Neural progenitor cell (in vitro differentiated cells): ENCODE data around the gene RELL1. TPM values are rescaled to one million over a fixed set of nuclear protein-coding genes. Genes with fewer than 3 reads are reported as not detected.

Experiments
- DNase-seq: peaks from one replicate; pipeline ENCODE4 v3.0.0-alpha.2; 2016; ENCODE audit warnings: low spot score
- H2AFZ ChIP-seq: fragments of 200-600 bp; sonication (generic); replicated peaks from 2 replicates; pipeline ENCODE4 v1.6.1; 2016; ENCODE audit warnings: antibody characterized with exemption
- H3F3A ChIP-seq: fragments of 200-600 bp; sonication (generic); 2 replicates; pipeline ENCODE4 v1.6.1; 2016; ENCODE audit warnings: antibody characterized with exemption, low read depth
- H3K27ac ChIP-seq: fragments of 200-600 bp; sonication (generic); 2 replicates; pipeline ENCODE4 v1.5.1; 2016; ENCODE audit warnings: mild to moderate bottlenecking
- H3K27me3 ChIP-seq: fragments of 200-600 bp; sonication (generic); 2 replicates; pipeline ENCODE4 v1.6.1; 2016; ENCODE audit warnings: mild to moderate bottlenecking, moderate library complexity
- H3K36me3 ChIP-seq: fragments of 200-600 bp; sonication (generic); 2 replicates; pipeline ENCODE4 v1.5.1; 2016
- H3K4me1 ChIP-seq: fragments of 200-600 bp; sonication (generic); 2 replicates; pipeline ENCODE4 v1.6.1; 2016; ENCODE audit warnings: mixed run types
- H3K4me2 ChIP-seq: fragments of 200-600 bp; sonication (generic); 2 replicates; pipeline ENCODE4 v1.6.1; 2016
- H3K4me3 ChIP-seq: fragments of 200-600 bp; sonication (generic); 2 replicates; pipeline ENCODE4 v1.5.1; 2016
- H3K79me2 ChIP-seq: fragments of 200-600 bp; sonication (generic); 2 replicates; pipeline ENCODE4 v1.6.1; 2016; ENCODE audit warnings: low read depth
- H3K9ac ChIP-seq: fragments of 200-600 bp; sonication (generic); 2 replicates; pipeline ENCODE4 v1.6.1; 2016
- H3K9me3 ChIP-seq: fragments of 200-600 bp; sonication (generic); 2 replicates; pipeline ENCODE4 v1.5.1; 2016; ENCODE audit warnings: low read depth
- H4K20me1 ChIP-seq: fragments of 200-600 bp; sonication (generic); 2 replicates; pipeline ENCODE4 v1.6.1; 2016; ENCODE audit warnings: low read depth
- H3K27ac Mint-ChIP-seq: 3 replicates; pipeline ENCODE4 v1.8.0; 2021; ENCODE audit warnings: mixed read lengths
- H3K27me3 Mint-ChIP-seq: 2 replicates; pipeline ENCODE4 v1.8.0; 2022; ENCODE audit warnings: low read depth, mild to moderate bottlenecking, inconsistent platforms, moderate library complexity, mixed read lengths; ENCODE audit not compliant: insufficient read depth
- H3K36me3 Mint-ChIP-seq: 3 replicates; pipeline ENCODE4 v1.8.0; 2021; ENCODE audit warnings: mixed read lengths
- H3K4me1 Mint-ChIP-seq: 3 replicates; pipeline ENCODE4 v1.8.0; 2021; ENCODE audit warnings: mixed read lengths
- H3K4me3 Mint-ChIP-seq: 3 replicates; pipeline ENCODE4 v1.8.0; 2021; ENCODE audit warnings: mild to moderate bottlenecking, moderate library complexity, mixed read lengths
- H3K9me3 Mint-ChIP-seq: 3 replicates; pipeline ENCODE4 v1.8.0; 2020; ENCODE audit warnings: mixed read lengths
- EZH2 ChIP-seq: fragments of 200-600 bp; sonication (generic); IDR thresholded peaks from 2 replicates; pipeline ENCODE4 v1.6.1; 2017; ENCODE audit warnings: antibody characterized with exemption, mild to moderate bottlenecking, moderate library complexity
- EZH2phosphoT487 ChIP-seq: fragments of 200-600 bp; sonication (generic); IDR thresholded peaks from 2 replicates; pipeline ENCODE4 v1.6.1; 2017; ENCODE audit warnings: antibody characterized with exemption
- total RNA-seq: library from RNA; depleted of rRNA; stranded (reverse); fragments of >200 nt; gene quantifications from 2 replicates; pipeline ENCODE4 v1.2.3, GENCODE V29; 2015; ENCODE audit warnings: low replicate concordance
- TF ChIP-seq, protein P1 (sequence below): fragments of 200-600 bp; sonication (generic); IDR thresholded peaks from 2 replicates; pipeline ENCODE4 v1.5.1; 2017; ENCODE audit warnings: antibody characterized with exemption, mild to moderate bottlenecking

The RELL1 gene
- total RNA-seq, 1 donor from 2014 or later, result 12.1 TPM

DNA sequence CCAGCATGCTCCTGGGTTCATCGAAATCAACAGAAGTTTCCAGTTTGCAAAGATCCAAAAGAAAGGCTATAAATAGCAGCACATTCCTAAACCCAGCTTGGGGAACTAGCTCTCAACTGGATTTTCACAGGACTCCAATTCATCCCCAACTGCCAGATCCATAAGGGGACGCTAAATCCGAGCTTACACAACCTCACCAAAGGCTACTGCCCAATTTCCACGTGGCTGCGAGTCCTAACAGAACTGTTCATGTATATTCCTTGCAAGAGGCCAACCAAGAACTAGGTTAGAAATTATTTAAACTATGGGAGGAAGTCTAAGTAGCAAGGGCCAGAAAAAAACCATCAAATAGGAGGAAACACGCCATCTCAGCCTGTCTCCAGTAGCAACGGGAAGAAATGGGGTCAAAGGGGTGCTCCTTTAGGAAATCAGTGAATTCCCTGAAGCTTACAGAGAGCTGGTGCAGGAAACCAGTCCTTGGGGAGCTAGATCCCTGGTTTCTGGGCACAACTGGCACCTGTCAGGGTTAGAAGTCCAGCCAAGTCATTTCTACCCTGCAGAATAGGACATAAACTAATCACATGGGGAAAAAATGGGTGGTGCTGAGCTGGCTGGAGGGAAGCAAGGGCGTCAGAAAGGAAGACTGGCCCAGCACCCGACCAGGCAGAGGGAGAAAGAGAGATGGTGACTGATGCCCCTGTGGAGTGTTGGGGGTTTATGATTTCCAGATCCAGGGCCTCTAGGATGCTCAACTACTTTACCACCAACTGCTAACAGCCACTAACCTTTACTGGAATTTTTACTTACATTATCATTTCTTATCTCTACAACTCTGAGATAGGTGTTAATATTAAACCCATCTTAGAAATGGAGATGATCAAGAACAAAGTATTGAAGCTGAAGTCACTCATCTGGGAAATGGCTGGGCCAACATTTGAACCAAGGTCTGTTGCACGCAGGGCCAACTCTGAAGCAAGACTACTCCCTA is 20.5 kb downstream of the RELL1 start:
- H3K27ac ChIP-seq, result no peak overlapping the region
- peaks cover 7% of the 10 kb centered on the region for H3F3A ChIP-seq
- peaks cover 30% of the 10 kb centered on the region for H4K20me1 ChIP-seq
- H3K36me3 Mint-ChIP-seq, result peaks cover 7% of the 10 kb centered on the region
- no peaks in the 10 kb centered on the region for H3K36me3 ChIP-seq
- H3K9ac ChIP-seq, result no peak overlapping the region
- peaks cover 2% of the 10 kb centered on the region for H3K9me3 ChIP-seq
- H3K4me1 Mint-ChIP-seq, result peaks cover 57% of the 10 kb centered on the region
- no peak overlapping the region for H2AFZ ChIP-seq
- no peak overlapping the region for H3K4me2 ChIP-seq
- no peak for TF ChIP-seq EZH2
- TF ChIP-seq, protein P1, sequence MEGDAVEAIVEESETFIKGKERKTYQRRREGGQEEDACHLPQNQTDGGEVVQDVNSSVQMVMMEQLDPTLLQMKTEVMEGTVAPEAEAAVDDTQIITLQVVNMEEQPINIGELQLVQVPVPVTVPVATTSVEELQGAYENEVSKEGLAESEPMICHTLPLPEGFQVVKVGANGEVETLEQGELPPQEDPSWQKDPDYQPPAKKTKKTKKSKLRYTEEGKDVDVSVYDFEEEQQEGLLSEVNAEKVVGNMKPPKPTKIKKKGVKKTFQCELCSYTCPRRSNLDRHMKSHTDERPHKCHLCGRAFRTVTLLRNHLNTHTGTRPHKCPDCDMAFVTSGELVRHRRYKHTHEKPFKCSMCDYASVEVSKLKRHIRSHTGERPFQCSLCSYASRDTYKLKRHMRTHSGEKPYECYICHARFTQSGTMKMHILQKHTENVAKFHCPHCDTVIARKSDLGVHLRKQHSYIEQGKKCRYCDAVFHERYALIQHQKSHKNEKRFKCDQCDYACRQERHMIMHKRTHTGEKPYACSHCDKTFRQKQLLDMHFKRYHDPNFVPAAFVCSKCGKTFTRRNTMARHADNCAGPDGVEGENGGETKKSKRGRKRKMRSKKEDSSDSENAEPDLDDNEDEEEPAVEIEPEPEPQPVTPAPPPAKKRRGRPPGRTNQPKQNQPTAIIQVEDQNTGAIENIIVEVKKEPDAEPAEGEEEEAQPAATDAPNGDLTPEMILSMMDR, result no peak
- TF ChIP-seq EZH2phosphoT487, result no peak
- no peak for DNase-seq
- H3K27me3 ChIP-seq, result no peaks in the 10 kb centered on the region
- H3K4me1 ChIP-seq, result peaks cover 45% of the 10 kb centered on the region
- peaks cover 13% of the 10 kb centered on the region for H3K79me2 ChIP-seq
- peaks cover 8% of the 10 kb centered on the region for H3K9me3 Mint-ChIP-seq
- H3K27me3 Mint-ChIP-seq, result no peaks in the 10 kb centered on the region
- no peak overlapping the region for H3K4me3 Mint-ChIP-seq
- peak overlapping the region; percentile 14 for H3K27ac Mint-ChIP-seq
- no peak overlapping the region for H3K4me3 ChIP-seq

DNA sequence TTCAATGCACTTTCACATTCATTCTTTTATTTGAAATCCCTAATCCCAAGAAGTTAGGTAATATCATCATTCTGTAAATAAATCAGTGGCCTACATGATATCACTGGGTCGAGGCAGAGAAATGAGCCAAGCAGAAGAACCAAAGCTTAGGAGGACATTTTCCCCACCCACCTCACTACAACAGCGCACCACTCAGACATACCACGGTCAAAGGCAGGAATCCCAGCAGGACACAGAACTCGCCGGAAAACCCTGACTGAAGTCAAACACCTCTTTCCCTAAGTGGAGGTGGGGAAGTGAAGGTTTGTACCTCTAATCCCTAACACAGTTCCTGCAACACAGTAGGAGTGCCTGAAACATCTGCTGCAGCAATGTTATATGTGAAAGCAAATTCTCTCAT is 21.5 kb downstream of the RELL1 start:
- H2AFZ ChIP-seq, result no peak overlapping the region
- no peak overlapping the region for H3K9ac ChIP-seq
- DNase-seq, result no peak
- no peak overlapping the region for H3K27ac ChIP-seq
- H3K27me3 Mint-ChIP-seq, result no peaks in the 10 kb centered on the region
- H3K79me2 ChIP-seq, result peaks cover 7% of the 10 kb centered on the region
- H3K36me3 Mint-ChIP-seq, result peaks cover 8% of the 10 kb centered on the region
- peaks cover 3% of the 10 kb centered on the region for H3F3A ChIP-seq
- peaks cover 2% of the 10 kb centered on the region for H3K9me3 ChIP-seq
- H3K4me3 Mint-ChIP-seq, result no peak overlapping the region
- peaks cover 38% of the 10 kb centered on the region for H3K4me1 ChIP-seq
- peaks cover 9% of the 10 kb centered on the region for H3K9me3 Mint-ChIP-seq
- H3K4me2 ChIP-seq, result no peak overlapping the region
- H3K36me3 ChIP-seq, result no peaks in the 10 kb centered on the region
- peaks cover 26% of the 10 kb centered on the region for H4K20me1 ChIP-seq
- H3K27me3 ChIP-seq, result no peaks in the 10 kb centered on the region
- no peak overlapping the region for H3K4me3 ChIP-seq
- H3K27ac Mint-ChIP-seq, result peak overlapping the region; percentile 67
- TF ChIP-seq, protein P1, result no peak
- no peak for TF ChIP-seq EZH2
- H3K4me1 Mint-ChIP-seq, result peaks cover 57% of the 10 kb centered on the region

DNA sequence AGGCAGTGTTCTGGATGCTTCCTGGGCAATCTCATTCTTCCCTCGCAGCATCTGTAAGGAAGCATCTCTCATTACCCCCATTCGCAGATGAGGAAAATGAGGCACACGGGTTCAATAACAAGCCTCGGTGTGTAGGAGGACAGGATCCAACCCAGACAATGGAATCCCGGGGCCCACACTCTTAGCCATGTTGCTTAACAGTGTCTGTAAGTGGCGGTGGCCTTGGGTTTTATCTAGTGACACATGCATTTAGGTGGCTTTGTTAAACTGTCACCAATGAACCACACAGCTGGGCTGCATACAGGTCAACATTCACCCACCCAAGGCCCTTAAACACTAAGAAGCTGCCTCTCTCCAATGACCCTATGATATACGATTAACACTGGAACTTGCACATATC is 22.6 kb downstream of the RELL1 start:
- H3K27ac Mint-ChIP-seq, result no peak overlapping the region
- H3K4me1 ChIP-seq, result peaks cover 38% of the 10 kb centered on the region
- TF ChIP-seq, protein P1, result no peak
- TF ChIP-seq EZH2phosphoT487 (no peak), EZH2 (no peak)
- no peaks in the 10 kb centered on the region for H3K27me3 Mint-ChIP-seq
- peaks cover 14% of the 10 kb centered on the region for H3K36me3 Mint-ChIP-seq
- H3K79me2 ChIP-seq, result peaks cover 9% of the 10 kb centered on the region
- no peaks in the 10 kb centered on the region for H3F3A ChIP-seq
- H3K4me3 ChIP-seq, result no peak overlapping the region
- H3K4me2 ChIP-seq, result no peak overlapping the region
- peaks cover 2% of the 10 kb centered on the region for H3K9me3 ChIP-seq
- peaks cover 7% of the 10 kb centered on the region for H3K9me3 Mint-ChIP-seq
- peaks cover 26% of the 10 kb centered on the region for H4K20me1 ChIP-seq
- peak overlapping the region; percentile 27 for H3K4me3 Mint-ChIP-seq
- H3K27me3 ChIP-seq, result no peaks in the 10 kb centered on the region
- H3K9ac ChIP-seq, result no peak overlapping the region
- H2AFZ ChIP-seq, result no peak overlapping the region
- no peak for DNase-seq
- no peak overlapping the region for H3K27ac ChIP-seq
- H3K4me1 Mint-ChIP-seq, result peaks cover 63% of the 10 kb centered on the region
- no peaks in the 10 kb centered on the region for H3K36me3 ChIP-seq
